GM12874 (cell line): ENCODE measurements around the gene ZNF774.

Source experiments
- TF ChIP-seq, protein P1 (sequence below): IDR thresholded peaks from 2 replicates; pipeline ENCODE4 v1.5.1; 2011; ENCODE audit warnings: low read depth, mild to moderate bottlenecking, control low read depth, low read length, moderate library complexity; ENCODE audit not compliant: insufficient read depth

Gene ZNF774

DNA sequence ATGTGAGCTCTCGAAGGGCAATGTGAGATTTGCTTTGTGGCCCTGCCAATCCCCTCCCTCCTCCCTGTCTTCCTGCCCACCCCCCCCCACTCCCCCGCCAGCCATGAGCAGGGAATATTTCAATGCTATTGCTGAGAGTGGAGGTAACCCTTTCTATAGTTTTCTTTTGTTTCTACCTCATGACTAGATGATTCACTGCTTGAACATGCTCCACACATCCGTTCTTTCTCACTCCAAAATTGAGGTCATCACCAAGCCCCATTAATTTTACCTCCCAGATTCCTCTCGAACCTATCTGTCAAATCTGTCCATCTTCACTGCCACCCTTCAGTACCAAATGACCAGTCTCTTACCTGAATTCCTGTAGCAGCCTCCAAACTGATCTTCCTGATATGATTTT, 12.2 kb downstream of the ZNF774 start:
- TF ChIP-seq, protein P1, sequence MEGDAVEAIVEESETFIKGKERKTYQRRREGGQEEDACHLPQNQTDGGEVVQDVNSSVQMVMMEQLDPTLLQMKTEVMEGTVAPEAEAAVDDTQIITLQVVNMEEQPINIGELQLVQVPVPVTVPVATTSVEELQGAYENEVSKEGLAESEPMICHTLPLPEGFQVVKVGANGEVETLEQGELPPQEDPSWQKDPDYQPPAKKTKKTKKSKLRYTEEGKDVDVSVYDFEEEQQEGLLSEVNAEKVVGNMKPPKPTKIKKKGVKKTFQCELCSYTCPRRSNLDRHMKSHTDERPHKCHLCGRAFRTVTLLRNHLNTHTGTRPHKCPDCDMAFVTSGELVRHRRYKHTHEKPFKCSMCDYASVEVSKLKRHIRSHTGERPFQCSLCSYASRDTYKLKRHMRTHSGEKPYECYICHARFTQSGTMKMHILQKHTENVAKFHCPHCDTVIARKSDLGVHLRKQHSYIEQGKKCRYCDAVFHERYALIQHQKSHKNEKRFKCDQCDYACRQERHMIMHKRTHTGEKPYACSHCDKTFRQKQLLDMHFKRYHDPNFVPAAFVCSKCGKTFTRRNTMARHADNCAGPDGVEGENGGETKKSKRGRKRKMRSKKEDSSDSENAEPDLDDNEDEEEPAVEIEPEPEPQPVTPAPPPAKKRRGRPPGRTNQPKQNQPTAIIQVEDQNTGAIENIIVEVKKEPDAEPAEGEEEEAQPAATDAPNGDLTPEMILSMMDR: no peak

DNA sequence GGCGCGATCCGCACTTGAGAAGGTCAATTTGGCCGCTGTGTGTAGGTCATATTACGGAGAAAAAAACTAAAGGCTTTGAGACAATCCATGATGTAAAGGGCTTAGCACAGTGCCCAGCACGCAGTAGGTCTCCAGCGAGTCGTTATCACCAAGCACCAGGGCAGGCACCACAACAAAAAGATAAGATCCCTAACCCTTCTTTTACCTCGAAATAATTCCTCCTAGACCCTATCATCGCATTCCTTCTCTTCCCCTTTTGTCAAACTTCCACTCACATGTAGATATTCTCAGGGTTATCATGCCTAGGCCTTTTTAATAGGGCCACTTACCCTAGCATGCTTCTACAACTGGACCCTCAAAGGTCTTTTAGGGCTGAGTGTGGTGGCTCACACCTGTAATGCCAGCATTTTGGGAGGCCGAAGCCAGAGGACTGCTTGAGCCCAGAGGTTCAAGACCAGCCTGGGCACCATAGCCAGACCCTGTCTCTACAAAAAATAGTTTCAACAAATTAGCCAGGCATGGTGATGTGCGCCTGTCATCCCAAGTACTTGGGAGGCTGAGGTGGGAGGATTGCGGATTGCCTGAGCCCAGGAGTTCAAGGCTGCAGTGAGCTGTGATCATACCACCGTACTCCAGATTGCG, 13.5 kb downstream of the ZNF774 start:
- TF ChIP-seq, protein P1: no peak

DNA sequence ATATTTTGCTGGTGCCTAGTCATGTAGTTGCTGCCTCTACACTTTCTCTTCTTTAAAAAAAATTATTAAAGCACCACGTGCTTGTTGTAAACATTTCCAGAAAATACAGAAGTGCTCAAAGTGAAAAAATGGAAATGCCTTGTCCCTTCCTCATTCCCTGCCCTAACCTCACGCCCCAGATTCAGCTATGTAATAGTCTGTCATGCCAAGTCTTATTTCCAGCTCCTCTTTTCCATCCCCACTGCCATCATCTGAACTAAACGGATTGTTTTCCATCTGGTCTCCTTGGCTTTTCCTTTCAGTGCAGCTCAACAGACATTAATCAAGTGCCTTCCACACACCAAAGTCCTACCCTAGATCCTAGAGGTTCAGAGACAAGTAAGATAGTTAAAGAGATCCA, 15.5 kb downstream of the ZNF774 start:
- TF ChIP-seq, protein P1: no peak

- TF ChIP-seq, protein P1: no peak
Measured at GRCh38 chr15:90375071-90375470, 23.0 kb downstream of the ZNF774 start.

DNA sequence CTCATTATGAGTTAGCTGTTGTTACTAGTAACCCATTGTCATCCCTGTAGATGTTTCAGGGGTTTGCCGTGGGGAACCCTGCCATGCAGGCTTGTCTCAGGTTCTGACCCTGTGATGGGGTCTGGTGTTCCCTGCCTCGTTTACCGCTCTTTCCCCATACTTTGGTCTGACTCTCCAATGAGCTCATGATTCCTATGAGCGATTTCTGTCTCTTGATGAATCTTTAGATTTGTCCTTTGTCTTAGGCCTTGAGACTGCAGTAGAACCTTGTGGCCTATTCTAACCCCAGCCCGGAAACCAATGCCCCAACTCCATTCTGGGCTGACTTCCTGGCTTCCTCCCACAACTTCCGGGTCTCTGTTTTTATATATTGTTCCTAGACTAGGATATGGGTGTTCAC, 24.7 kb downstream of the ZNF774 start:
- TF ChIP-seq, protein P1: no peak

DNA sequence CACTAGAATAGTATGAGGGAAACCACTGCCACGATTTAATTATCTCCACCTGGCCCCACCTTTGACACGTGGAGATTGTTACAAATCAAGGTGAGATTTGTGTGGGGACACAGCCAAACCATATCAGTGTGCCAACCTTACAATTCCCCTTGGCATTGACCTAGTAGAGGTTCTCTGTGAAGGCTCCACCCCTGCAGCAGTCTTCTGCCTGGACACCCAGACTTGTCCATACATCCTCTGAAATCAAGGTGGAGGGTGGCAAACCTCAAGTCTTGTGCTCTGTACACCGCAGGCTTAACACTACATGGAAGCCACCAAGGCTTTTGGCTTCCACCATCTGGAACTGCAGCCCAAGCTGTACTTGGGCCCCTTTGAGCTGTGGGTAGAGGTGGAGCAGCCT, 27.2 kb downstream of the ZNF774 start:
- TF ChIP-seq, protein P1: no peak

DNA sequence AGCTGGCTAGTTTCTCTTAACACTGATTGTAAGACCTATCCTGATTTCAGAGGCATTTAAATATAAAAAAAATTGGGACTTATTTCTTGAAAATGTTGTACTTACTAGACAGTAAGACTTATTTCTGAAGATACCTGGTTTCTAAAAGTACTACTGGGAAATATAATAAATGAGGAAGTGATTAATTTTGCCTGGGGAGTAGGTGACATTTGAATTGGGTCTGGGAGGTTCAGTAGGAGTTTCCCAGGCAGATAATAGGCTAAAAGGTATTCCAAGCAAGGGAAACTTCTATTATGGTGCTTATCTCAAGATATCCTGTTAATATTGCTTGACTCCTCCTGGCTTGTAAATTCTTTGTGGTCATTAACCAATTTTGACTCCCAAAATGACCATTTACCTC, 29.4 kb downstream of the ZNF774 start:
- TF ChIP-seq, protein P1: no peak
